ENCODE data around the gene TMEM145. TPM values are rescaled to one million over a fixed set of nuclear protein-coding genes. Genes with fewer than 3 reads are reported as not detected.
"Not testable (repeated sequence)": the region's sequence is repeated elsewhere in the genome, so short reads cannot be mapped to it uniquely, and the experiment has no call there.

Gene TMEM145
- total RNA-seq, 1 experiment from 2014 or later: 0.69 TPM

GRCh38 chr19:42335971-42336370 lies 22.9 kb downstream of the TMEM145 start:
- H2AFZ ChIP-seq (ENCODE audit: low read length): no peak overlapping the region
- CTCF ChIA-PET: no interaction called here
- no peak overlapping the region for H3K9ac ChIP-seq (ENCODE audit: low read length)
- H3K27me3 ChIP-seq (ENCODE audit: low read length): no peaks in the 10 kb centered on the region
- ATAC-seq (no peak), DNase-seq (no peak)
- H3K4me3 ChIP-seq (ENCODE audit: low read length): no peak overlapping the region
- TF ChIP-seq EZH2phosphoT487 (IDR thresholded peaks at IDR 0.05; ENCODE audit: borderline replicate concordance, low read length) (no peak), EZH2 (IDR thresholded peaks at IDR 0.05; ENCODE audit: low read length, unreplicated experiment) (no peak), CTCF (conservative IDR thresholded peaks at IDR 0.05; ENCODE audit: low read depth, low read length) (no peak)
- BruUV-seq (replicated peaks): no TSS peak
- H3K9me3 ChIP-seq (ENCODE audit: low read length): no peaks in the 10 kb centered on the region
- H3F3A ChIP-seq (ENCODE audit: low read length, unreplicated experiment): no peaks in the 10 kb centered on the region
- H3K27ac ChIP-seq (ENCODE audit: low read length): no peak overlapping the region
- intact Hi-C loops (cut with micrococcal nuclease): no loop called here
- H3K4me1 ChIP-seq (ENCODE audit: insufficient read depth, low read length): no peaks in the 10 kb centered on the region
- no peaks in the 10 kb centered on the region for H3K36me3 ChIP-seq (ENCODE audit: low read depth, low read length)
- H3K9me2 ChIP-seq (replicated peaks; ENCODE audit: low read length): no peaks in the 10 kb centered on the region
- POLR2A ChIA-PET (ENCODE audit: unreplicated experiment): no interaction called here
- H4K20me1 ChIP-seq (ENCODE audit: low read length): no peaks in the 10 kb centered on the region
- H3K4me2 ChIP-seq (ENCODE audit: low read length): no peak overlapping the region
- H3K79me2 ChIP-seq (ENCODE audit: low read length): no peaks in the 10 kb centered on the region

- BruUV-seq (replicated peaks); H3K9me2 ChIP-seq (replicated peaks; ENCODE audit: low read length); H2AFZ ChIP-seq (ENCODE audit: low read length); H3K4me1 ChIP-seq (ENCODE audit: insufficient read depth, low read length); DNase-seq; intact Hi-C loops (cut with micrococcal nuclease); H3K9ac ChIP-seq (ENCODE audit: low read length); H3F3A ChIP-seq (ENCODE audit: low read length, unreplicated experiment); H3K4me2 ChIP-seq (ENCODE audit: low read length); CTCF ChIA-PET; H3K79me2 ChIP-seq (ENCODE audit: low read length); H3K9me3 ChIP-seq (ENCODE audit: low read length); ATAC-seq; H3K36me3 ChIP-seq (ENCODE audit: low read depth, low read length); H3K27me3 ChIP-seq (ENCODE audit: low read length); H4K20me1 ChIP-seq (ENCODE audit: low read length); H3K27ac ChIP-seq (ENCODE audit: low read length); POLR2A ChIA-PET (ENCODE audit: unreplicated experiment); H3K4me3 ChIP-seq (ENCODE audit: low read length): not testable (repeated sequence)
These were observed 26.2 kb downstream of the TMEM145 start for GRCh38 chr19:42339126-42339860.

GRCh38 chr19:42339922-42340321 lies 26.8 kb downstream of the TMEM145 start:
- CTCF ChIA-PET: not testable (repeated sequence)

More at GRCh38 chr19:42339922-42340321, 26.8 kb downstream of the TMEM145 start:
- DNase-seq; H3K9ac ChIP-seq (ENCODE audit: low read length); intact Hi-C loops (cut with micrococcal nuclease); H3F3A ChIP-seq (ENCODE audit: low read length, unreplicated experiment); H3K27ac ChIP-seq (ENCODE audit: low read length); H3K9me2 ChIP-seq (replicated peaks; ENCODE audit: low read length); H3K27me3 ChIP-seq (ENCODE audit: low read length); H2AFZ ChIP-seq (ENCODE audit: low read length); POLR2A ChIA-PET (ENCODE audit: unreplicated experiment); H3K79me2 ChIP-seq (ENCODE audit: low read length); H3K36me3 ChIP-seq (ENCODE audit: low read depth, low read length); H3K4me3 ChIP-seq (ENCODE audit: low read length); H4K20me1 ChIP-seq (ENCODE audit: low read length); BruUV-seq (replicated peaks); H3K4me1 ChIP-seq (ENCODE audit: insufficient read depth, low read length); ATAC-seq; H3K4me2 ChIP-seq (ENCODE audit: low read length); H3K9me3 ChIP-seq (ENCODE audit: low read length): not testable (repeated sequence)
